Adrenal gland (tissue), 12 donors: ENCODE data around the gene CLEC16A. TPM values are rescaled to one million over a fixed set of nuclear protein-coding genes. Genes with fewer than 3 reads are reported as not detected.

Experiments used
- DNase-seq, 7 donors: peaks; one replicate each; pipeline ENCODE4 v3.0.0-alpha.2; 2019 to 2020
- H3K27ac ChIP-seq, 5 donors: fragments of 200-600 bp; sonication (generic) in 4 of 5; 1 replicate in 3 of 5; 2 replicates in 2 of 5; pipeline versions ENCODE4 v1.5.1 to v1.8.0; 2016 to 2020; ENCODE audit warnings: mild to moderate bottlenecking in 1 of 5
- H3K27me3 ChIP-seq: fragments of 200-600 bp; 2 replicates; pipeline ENCODE4 v1.8.0; 2021
- H3K36me3 ChIP-seq, 2 donors: fragments of 200-600 bp; replicated peaks in 1 of 2; 1 replicate in 1 of 2; 2 replicates in 1 of 2; pipeline versions ENCODE4 v1.5.1 to v1.8.0; 2018 to 2022
- H3K4me1 ChIP-seq, 2 donors: fragments of 200-600 bp; replicated peaks in 1 of 2; 1 replicate in 1 of 2; 2 replicates in 1 of 2; pipeline versions ENCODE4 v1.5.1 to v1.8.0; 2018 to 2021
- H3K4me3 ChIP-seq, 4 donors: fragments of 200-600 bp; sonication (generic) in 3 of 4; one replicate each; pipeline ENCODE4 v1.5.1; 2016 to 2018
- H3K9me3 ChIP-seq, 3 donors: fragments of 200-600 bp; sonication (generic) in 1 of 3; replicated peaks in 1 of 3; 1 replicate in 2 of 3; 2 replicates in 1 of 3; pipeline versions ENCODE4 v1.5.1 to v1.8.0; 2016 to 2021
- CTCF ChIP-seq, 6 experiments: fragments of 450-650 bp in 4 of 6; fragments of 200-600 bp in 2 of 6; sonication (generic) in 1 of 6; IDR thresholded peaks; 1 replicate in 5 of 6; 2 replicates in 1 of 6; pipeline versions ENCODE4 v1.5.1 to v1.8.0; 2016 to 2021; ENCODE audit warnings: antibody characterized with exemption in 6 of 6, mild to moderate bottlenecking in 2 of 6, moderate library complexity in 1 of 6
- POLR2A ChIP-seq, 2 donors: fragments of 450-650 bp; IDR thresholded peaks; one replicate each; pipeline ENCODE4 v1.6.1; 2017; ENCODE audit warnings: antibody characterized with exemption in 2 of 2, mild to moderate bottlenecking in 2 of 2, moderate library complexity in 1 of 2
- WGBS, 4 donors: extraction: QIAGEN DNeasy Blood & Tissue Kit in 2 of 4; methylation state at CpG; one replicate each; pipeline versions ENCODE4 v1.1.5 to v1.1.7; 2013 to 2017; 5-methylcytosine and 5-hydroxymethylcytosine counted together
- intact Hi-C, 2 donors: fragments of 100-400 bp; cut with DNase I; formaldehyde crosslinking; loops; one replicate each; pipeline versions ENCODE4 v1.14.1 to v1.15.0; 2022 to 2023
- polyA plus RNA-seq, 3 donors: library from polyadenylated mRNA; stranded (reverse); fragments of 200-250 nt in 2 of 3; fragments of 350-450 nt in 1 of 3; fragmentation: Illumina TruSeq in 1 of 3; extraction: RNeasy Lipid Tissue Mini Kit (QIAGEN cat#74804) in 1 of 3; gene quantifications; one replicate each; pipeline ENCODE4 v1.2.3, GENCODE V29; 2013 to 2014
- total RNA-seq, 9 donors: library from RNA; depleted of rRNA in 4 of 9; stranded (reverse); fragments of >200 nt in 4 of 9; fragments of 120-200 nt in 1 of 9; fragmentation: NEBNext Ultra II Directional in 1 of 9; extraction: Animal tissue kit (Norgen Biotek cat#: 25700) in 1 of 9; gene quantifications; one replicate each; pipeline versions ENCODE4 v1.1.0 to v1.2.4, GENCODE V29; 2013 to 2023
- donor health status: healthy with polysubstance abuse.
- donor health status: Bipolar disorder and iron deficiency.
- donor health status: DM: yes; HTN: yes; CAD: no.
- donor health status: DM: no; HTN: no; CAD: no.
- donor health status: DM: no; HTN: no; CAD: no.
- donor health status: DM: yes; HTN: yes; CAD: no.

Gene CLEC16A
- total and polyA plus RNA-seq, 12 donors, result 14.0 to 37.2 (median 27.6) TPM

- Histone ChIP-seq H3K9me3 (peaks cover 0 to 4% (median under 1%) of the 10 kb centered on the region in 3 donors), H3K4me1 (peaks cover 11 to 19% of the 10 kb centered on the region in 2 donors), H3K27ac (no peak overlapping the region), H3K27me3 (no peaks in the 10 kb centered on the region), H3K4me3 (no peak overlapping the region), H3K36me3 (no peaks in the 10 kb centered on the region)
- 71 to 83% (median 82%) methylated on average over 7 of the region's 7 CpGs for WGBS, 4 donors
- TF ChIP-seq CTCF (IDR thresholded peaks at IDR 0.05), result no peak
- no peak for TF ChIP-seq POLR2A (IDR thresholded peaks at IDR 0.05)
- intact Hi-C loops, result no loop called here
- no peak for DNase-seq
Measured at GRCh38 chr16:11020792-11021551, 76.6 kb downstream of the CLEC16A start.

DNA sequence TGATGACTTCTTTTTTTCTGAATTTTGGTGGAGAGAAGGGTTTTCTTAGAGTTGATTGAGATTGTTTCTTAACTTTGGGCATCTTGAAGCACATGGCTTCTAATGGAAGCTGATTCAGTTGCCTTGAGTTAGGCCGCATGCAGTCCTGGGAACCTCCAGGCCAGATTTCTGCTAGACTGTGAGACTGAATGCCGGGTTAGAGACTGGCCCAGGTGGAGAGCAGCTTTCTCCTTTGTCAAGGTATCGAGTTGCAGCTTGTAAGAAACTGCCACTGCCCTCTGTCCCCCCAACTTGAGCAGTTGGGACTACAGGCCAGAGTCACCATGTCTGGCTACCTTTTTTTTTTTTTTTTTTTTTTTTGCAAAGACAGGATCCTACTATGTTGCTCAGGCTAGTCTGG, 77.6 kb downstream of the CLEC16A start:
- DNase-seq, result no peak
- intact Hi-C loops, result no loop called here
- Histone ChIP-seq H3K27me3 (no peaks in the 10 kb centered on the region), H3K4me1 (peaks cover 6 to 14% of the 10 kb centered on the region in 2 donors), H3K36me3 (no peaks in the 10 kb centered on the region), H3K4me3 (no peak overlapping the region), H3K9me3 (peaks cover 0 to 11% (median 6%) of the 10 kb centered on the region in 3 donors), H3K27ac (no peak overlapping the region)
- no peak for TF ChIP-seq CTCF (IDR thresholded peaks at IDR 0.05)
- TF ChIP-seq POLR2A (IDR thresholded peaks at IDR 0.05), result no peak
- 94 to 100% (median 97%) methylated on average over 3 of the region's 3 CpGs for WGBS, 4 donors

GRCh38 chr16:11023262-11024039, 79.1 kb downstream of the CLEC16A start:
- Histone ChIP-seq H3K4me1 (peaks cover 0 to 7% of the 10 kb centered on the region in 2 donors), H3K27me3 (no peaks in the 10 kb centered on the region), H3K9me3 (peaks cover 0 to 11% (median 6%) of the 10 kb centered on the region in 3 donors), H3K27ac (no peak overlapping the region), H3K4me3 (no peak overlapping the region), H3K36me3 (no peaks in the 10 kb centered on the region)
- intact Hi-C loops, result no loop called here
- WGBS, 4 donors, result 78 to 93% (median 85%) methylated on average over 3 of the region's 3 CpGs
- TF ChIP-seq POLR2A (IDR thresholded peaks at IDR 0.05), result no peak
- DNase-seq, result no peak

DNA sequence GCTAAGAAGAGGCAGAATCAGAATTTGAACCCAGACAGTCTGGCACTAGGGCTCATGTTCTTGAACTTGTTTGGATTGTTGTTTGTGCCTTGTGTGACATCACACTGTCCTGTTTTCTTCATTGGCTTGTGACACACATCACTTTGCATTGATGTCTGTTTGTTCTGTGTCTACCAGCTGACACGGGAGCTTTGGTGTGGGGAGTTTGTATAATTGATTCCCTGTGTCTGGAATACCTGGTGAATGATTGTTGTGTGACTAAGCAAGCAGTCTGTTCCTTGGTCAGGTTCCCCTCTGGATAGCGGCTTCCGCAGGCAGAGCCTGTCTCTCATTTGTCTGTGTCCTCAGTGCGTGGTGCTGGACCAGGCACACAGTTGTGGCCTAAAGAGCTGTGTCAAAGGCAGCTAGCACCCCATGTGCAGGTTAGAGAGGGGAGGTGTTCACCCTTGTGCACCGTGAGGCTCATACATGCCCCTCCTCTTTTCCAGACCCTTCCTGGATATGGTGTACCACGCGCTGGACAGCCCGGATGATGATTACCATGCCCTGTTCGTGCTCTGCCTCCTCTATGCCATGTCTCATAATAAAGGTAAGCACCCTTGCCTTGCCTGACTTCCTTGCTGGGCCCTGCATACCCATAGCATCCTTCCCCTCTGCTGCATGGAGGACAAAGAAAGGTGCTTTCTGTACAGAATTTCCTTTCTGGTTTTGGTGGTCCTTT, 80.1 kb downstream of the CLEC16A start:
- WGBS, 4 donors, result 85 to 97% (median 95%) methylated on average over 4 to 9 of the region's 9 CpGs

More for the DNA sequence above, 80.1 kb downstream of the CLEC16A start:
- DNase-seq, result no peak
- no peaks in the 10 kb centered on the region for H3K27me3 ChIP-seq
- TF ChIP-seq CTCF (IDR thresholded peaks at IDR 0.05) (no peak), POLR2A (IDR thresholded peaks at IDR 0.05) (no peak)
- no peak overlapping the region for H3K27ac ChIP-seq
- intact Hi-C loops, result no loop called here
- no peaks in the 10 kb centered on the region for H3K36me3 ChIP-seq
- H3K4me3 ChIP-seq, result no peak overlapping the region
- H3K9me3 ChIP-seq, result peaks cover 0 to 11% (median 6%) of the 10 kb centered on the region in 3 donors
- peaks cover 0 to 7% of the 10 kb centered on the region in 2 donors for H3K4me1 ChIP-seq
